D721Med (cell line): ENCODE measurements around the gene PPP3CA.

Experiments
- DNase-seq: peaks from one replicate; pipeline ENCODE4 v3.0.0; 2011; ENCODE audit warnings: low spot score; ENCODE audit not compliant: insufficient read length
- FAIRE-seq: peaks from 2 replicates; lab custom pipeline; 2011; peaks lifted over from hg19 to GRCh38; lab: Jason Lieb, UNC
- TF ChIP-seq, protein P1 (sequence below): IDR thresholded peaks from 2 replicates; pipeline ENCODE4 v1.5.1; 2012; ENCODE audit warnings: mild to moderate bottlenecking, control low read depth; ENCODE audit not compliant: insufficient read depth; ENCODE audit errors: missing control alignments

Gene PPP3CA

DNA sequence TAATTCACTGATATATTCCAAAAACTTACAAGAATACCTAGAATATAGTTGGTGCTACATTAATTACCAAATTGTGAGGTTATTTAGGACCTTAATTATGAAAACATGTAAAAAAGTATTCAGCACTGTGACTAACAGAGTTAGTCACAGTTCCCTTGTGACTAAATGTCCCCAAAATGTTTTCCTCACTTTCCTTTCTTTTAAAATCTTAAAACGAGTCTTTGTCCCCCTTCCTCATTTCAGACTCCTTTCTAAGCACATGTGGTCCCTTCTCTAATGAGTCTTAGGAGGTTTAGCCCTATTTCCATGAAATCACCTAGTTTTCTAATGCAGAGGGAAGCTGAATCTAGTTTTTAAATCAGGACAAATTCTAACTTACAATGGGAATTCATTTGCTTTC is 175.0 kb downstream of the PPP3CA start:
- TF ChIP-seq, protein P1, sequence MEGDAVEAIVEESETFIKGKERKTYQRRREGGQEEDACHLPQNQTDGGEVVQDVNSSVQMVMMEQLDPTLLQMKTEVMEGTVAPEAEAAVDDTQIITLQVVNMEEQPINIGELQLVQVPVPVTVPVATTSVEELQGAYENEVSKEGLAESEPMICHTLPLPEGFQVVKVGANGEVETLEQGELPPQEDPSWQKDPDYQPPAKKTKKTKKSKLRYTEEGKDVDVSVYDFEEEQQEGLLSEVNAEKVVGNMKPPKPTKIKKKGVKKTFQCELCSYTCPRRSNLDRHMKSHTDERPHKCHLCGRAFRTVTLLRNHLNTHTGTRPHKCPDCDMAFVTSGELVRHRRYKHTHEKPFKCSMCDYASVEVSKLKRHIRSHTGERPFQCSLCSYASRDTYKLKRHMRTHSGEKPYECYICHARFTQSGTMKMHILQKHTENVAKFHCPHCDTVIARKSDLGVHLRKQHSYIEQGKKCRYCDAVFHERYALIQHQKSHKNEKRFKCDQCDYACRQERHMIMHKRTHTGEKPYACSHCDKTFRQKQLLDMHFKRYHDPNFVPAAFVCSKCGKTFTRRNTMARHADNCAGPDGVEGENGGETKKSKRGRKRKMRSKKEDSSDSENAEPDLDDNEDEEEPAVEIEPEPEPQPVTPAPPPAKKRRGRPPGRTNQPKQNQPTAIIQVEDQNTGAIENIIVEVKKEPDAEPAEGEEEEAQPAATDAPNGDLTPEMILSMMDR, result no peak
- DNase-seq (no peak), FAIRE-seq (no peak)

DNA sequence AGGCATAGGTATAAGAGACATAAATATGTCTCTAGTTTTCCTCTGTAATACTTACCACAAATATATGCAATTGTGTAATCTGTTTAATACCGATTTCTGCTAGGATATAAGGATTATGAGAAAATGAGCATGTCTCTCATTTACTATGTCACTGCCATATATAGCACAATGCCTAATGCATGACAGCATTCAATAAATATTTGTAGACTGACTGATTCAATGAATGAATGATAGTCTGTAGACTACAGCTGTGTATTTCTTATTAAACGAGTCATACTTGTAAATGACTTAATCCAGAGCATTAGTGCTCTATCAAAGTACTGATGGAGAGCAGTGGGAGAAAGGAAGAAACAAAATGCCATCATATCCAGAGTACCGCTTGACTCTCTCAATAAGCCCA is 175.6 kb downstream of the PPP3CA start:
- TF ChIP-seq, protein P1, result no peak
- FAIRE-seq, result no peak
- no peak for DNase-seq

DNA sequence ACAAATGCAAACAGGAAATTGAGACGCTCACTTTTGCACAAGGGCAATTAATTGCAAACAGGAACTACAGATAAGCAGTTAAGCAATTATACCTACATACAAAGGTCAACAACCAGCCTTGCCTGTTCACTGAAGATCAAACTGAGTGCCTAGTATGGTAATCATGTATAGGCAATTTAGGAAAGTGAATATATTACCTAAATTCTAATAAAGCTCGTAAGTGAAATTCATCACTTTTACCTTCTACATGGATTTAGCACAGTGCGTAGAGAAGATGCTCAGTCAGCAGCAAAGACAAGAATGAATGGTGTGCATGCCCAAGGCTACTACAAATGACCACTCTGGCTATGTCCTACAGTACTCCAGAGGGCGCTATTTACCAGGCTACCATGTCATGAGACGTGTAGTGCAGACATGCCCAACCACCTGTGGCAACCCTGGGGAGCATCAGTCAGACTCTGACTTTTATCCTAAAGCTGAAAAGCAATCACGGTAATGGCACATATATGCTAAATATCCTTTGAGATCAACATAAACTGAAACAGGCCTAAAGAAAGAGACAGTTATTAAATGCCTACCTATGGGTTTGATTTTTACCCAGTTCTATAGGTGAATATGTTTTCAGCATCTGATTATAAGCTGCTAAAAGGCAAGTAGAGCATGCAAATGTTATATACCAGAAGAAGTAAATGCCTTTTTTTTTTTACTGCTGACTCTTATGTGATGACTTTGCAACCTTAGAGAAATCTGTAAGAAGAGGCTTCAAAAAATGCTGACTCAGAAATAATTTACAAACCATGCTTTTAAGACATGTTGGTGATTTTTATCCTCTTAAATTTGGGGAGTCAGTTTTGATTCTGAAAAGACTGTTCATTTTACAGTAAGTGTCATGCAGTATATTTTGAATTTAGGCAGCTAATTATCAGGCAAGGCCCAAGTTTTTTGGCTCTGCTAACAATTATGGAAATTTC is 178.0 kb downstream of the PPP3CA start:
- DNase-seq (no peak), FAIRE-seq (peak; percentile 84)
- TF ChIP-seq, protein P1, result peak; percentile 58

DNA sequence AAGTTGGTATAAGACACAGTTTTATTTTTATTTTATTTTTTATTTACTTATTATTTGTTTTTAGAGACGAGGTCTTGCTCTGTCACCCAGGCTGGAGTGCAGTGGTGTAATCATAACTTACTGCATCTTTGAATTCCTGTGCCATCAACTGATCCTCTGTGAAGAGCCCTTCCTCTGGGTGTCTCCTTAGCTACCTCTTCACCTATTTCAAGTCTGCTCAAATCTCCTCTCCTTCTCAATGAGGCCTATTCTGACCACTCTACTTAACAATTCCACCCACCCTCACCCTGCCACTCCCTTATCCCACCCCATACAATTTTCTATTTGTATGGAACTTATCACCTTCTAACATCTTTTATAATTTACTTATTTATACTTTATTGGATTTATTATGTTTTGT is 183.4 kb downstream of the PPP3CA start:
- TF ChIP-seq, protein P1, result no peak
- DNase-seq, result no peak
- FAIRE-seq, result no peak

DNA sequence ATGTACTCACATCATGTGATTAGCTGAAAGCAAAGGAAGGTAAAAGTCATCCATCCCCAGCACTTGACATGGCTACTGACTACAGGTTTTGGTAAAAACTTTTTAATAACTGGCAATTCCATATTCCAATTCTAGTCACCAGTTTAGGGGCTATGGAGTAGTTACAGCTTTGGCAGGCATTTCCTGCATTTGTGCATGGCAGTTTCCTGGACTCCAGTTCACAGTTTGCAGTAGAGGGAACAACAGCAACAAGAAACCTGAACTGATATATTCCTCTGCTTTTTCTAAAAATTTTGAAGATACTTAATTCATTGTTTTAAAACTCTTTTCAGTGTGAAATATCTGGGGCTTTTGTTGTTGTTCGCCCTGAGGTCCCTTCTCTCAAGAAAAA is 184.3 kb downstream of the PPP3CA start:
- FAIRE-seq (no peak), DNase-seq (no peak)

DNA sequence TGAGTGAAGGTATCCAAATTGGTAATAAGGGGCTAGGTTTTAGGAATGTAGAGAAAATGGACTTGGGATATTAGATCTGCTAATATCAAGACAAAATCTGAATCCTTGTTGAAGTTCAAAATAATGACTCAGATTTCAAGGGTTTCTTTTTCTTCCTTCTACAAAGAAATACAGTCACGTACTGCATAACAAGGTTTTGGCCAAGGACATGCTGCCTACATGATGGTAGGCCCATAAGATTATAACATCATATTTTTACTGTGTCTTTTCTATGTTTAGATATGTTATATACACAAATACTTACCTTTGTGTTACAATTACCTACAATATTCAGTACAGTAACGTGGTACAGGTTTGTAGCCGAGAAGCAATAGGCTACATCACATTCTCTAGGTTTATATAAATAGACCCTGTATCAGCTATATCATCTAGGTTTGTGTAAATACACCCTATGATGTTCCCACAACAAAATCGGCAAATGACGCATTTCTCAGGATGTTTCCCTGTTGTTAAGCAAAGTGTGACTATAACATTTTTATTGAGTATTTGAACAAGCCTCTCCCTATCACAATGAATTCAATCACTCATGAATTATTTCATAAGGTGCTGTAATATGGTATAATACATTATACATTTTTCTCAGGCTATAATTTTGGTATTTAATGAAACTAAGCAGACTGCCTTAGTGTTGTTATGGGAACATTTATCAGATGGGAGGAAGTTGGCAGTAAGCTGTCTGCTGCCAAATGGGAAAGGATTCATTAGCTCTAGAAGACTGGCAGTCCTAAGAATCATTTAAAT is 186.3 kb downstream of the PPP3CA start:
- DNase-seq (no peak), FAIRE-seq (no peak)
- TF ChIP-seq, protein P1, result no peak

More for the DNA sequence above, 184.3 kb downstream of the PPP3CA start:
- TF ChIP-seq, protein P1, result no peak

DNA sequence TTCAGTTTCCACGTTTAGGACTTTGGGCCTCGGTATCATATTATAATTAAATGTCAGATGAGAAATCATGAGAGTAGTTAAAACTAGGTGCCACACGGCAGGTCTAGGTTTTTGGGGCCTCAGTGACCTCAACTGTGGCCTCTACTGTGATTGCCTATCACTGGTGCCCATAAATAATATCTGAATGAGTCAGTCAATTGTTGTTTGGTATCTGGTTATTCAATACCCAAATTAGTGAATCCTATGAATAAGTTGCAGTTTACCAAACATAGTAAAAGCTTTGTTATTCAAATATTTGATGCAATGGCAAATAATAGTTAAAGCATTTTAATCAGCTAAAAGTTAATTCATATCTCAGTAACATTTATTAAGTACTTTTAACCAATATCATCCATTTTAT is 188.8 kb downstream of the PPP3CA start:
- FAIRE-seq, result no peak
- TF ChIP-seq, protein P1, result no peak
- DNase-seq, result no peak
